WTC11 (cell line): ENCODE data around the gene SPRYD3. TPM values are rescaled to one million over a fixed set of nuclear protein-coding genes. Genes with fewer than 3 reads are reported as not detected.

Experiments
- ATAC-seq: fragments of 200-7000 bp; cut with Tn5 transposase; 2 replicates; pipeline ENCODE4 v1.10.0; 2021; ENCODE audit warnings: mild to moderate bottlenecking, moderate library complexity
- CTCF ChIA-PET: fragments of 300-600 bp; sonication (Branson Sonifier 250); formaldehyde crosslinking; loops from one replicate; lab custom pipeline; 2021; ENCODE audit warnings: antibody characterized with exemption; lab: Charles Lee
- POLR2A ChIA-PET: fragments of 350-600 bp; sonication (Branson Sonifier 250); formaldehyde crosslinking; loops from one replicate; lab custom pipeline; 2021; ENCODE audit warnings: antibody characterized with exemption; lab: Charles Lee
- DNase-seq: peaks from one replicate; pipeline ENCODE4 v3.0.0; 2021; ENCODE audit warnings: low spot score
- H3K27ac Mint-ChIP-seq: 2 replicates; pipeline ENCODE4 v1.8.0; 2021; ENCODE audit warnings: mixed read lengths
- H3K27me3 Mint-ChIP-seq: 2 replicates; pipeline ENCODE4 v1.8.0; 2021; ENCODE audit warnings: low read depth, mild to moderate bottlenecking, moderate library complexity, mixed read lengths
- H3K36me3 Mint-ChIP-seq: 2 replicates; pipeline ENCODE4 v1.8.0; 2021; ENCODE audit warnings: mixed read lengths
- H3K4me1 Mint-ChIP-seq: 2 replicates; pipeline ENCODE4 v1.8.0; 2022; ENCODE audit warnings: mixed read lengths
- H3K4me3 Mint-ChIP-seq: 2 replicates; pipeline ENCODE4 v1.8.0; 2021; ENCODE audit warnings: mild to moderate bottlenecking, moderate library complexity, mixed read lengths
- H3K9me3 Mint-ChIP-seq: 2 replicates; pipeline ENCODE4 v1.8.0; 2021; ENCODE audit warnings: mixed read lengths
- ATF1 ChIP-seq: sonication (generic); formaldehyde crosslinking; IDR thresholded peaks from 2 replicates; pipeline ENCODE4 v1.8.1; 2023; ENCODE audit warnings: mild to moderate bottlenecking, moderate library complexity, missing genetic modification reagents
- E2F4 ChIP-seq: sonication (generic); formaldehyde crosslinking; IDR thresholded peaks from 2 replicates; pipeline ENCODE4 v1.8.1; 2022; ENCODE audit warnings: low read depth, mild to moderate bottlenecking, moderate library complexity, missing genetic modification reagents, borderline replicate concordance
- FOXK1 ChIP-seq: sonication (generic); formaldehyde crosslinking; IDR thresholded peaks from 2 replicates; pipeline ENCODE4 v1.8.0; 2022; ENCODE audit warnings: mild to moderate bottlenecking, moderate library complexity, missing genetic modification reagents
- GABPB1 ChIP-seq: sonication (generic); formaldehyde crosslinking; IDR thresholded peaks from 2 replicates; pipeline ENCODE4 v1.8.1; 2023; ENCODE audit warnings: mild to moderate bottlenecking, missing genetic modification reagents
- MLX ChIP-seq: sonication (generic); formaldehyde crosslinking; IDR thresholded peaks from 2 replicates; pipeline ENCODE4 v1.8.1; 2023; ENCODE audit warnings: mild to moderate bottlenecking, missing genetic modification reagents, moderate library complexity
- MYBL2 ChIP-seq: sonication (generic); formaldehyde crosslinking; IDR thresholded peaks from 2 replicates; pipeline ENCODE4 v1.8.1; 2023; ENCODE audit warnings: mild to moderate bottlenecking, moderate library complexity, missing genetic modification reagents
- NFE2L1 ChIP-seq: sonication (generic); formaldehyde crosslinking; IDR thresholded peaks from 2 replicates; pipeline ENCODE4 v1.8.1; 2023; ENCODE audit warnings: missing genetic modification reagents
- PRRX2 ChIP-seq: fragments of 250-450 bp; sonication (Bioruptor Pico); IDR thresholded peaks from 2 replicates; pipeline ENCODE4 v1.8.0; 2021; ENCODE audit warnings: mild to moderate bottlenecking
- SMAD3 ChIP-seq: sonication (generic); formaldehyde crosslinking; IDR thresholded peaks from 2 replicates; pipeline ENCODE4 v1.8.0; 2022; ENCODE audit warnings: missing genetic modification reagents, mild to moderate bottlenecking, borderline replicate concordance
- SMAD4 ChIP-seq: sonication (generic); formaldehyde crosslinking; IDR thresholded peaks from 2 replicates; pipeline ENCODE4 v1.8.0; 2022; ENCODE audit warnings: mild to moderate bottlenecking, missing genetic modification reagents
- SOX15 ChIP-seq: fragments of 250-450 bp; sonication (Bioruptor Pico); IDR thresholded peaks from 2 replicates; pipeline ENCODE4 v1.9.0; 2021; ENCODE audit warnings: mild to moderate bottlenecking
- TCF7 ChIP-seq: sonication (generic); formaldehyde crosslinking; IDR thresholded peaks from 2 replicates; pipeline ENCODE4 v1.8.0; 2022; ENCODE audit warnings: mild to moderate bottlenecking, low read depth, missing genetic modification reagents, moderate library complexity
- TEAD4 ChIP-seq: sonication (generic); formaldehyde crosslinking; IDR thresholded peaks from 2 replicates; pipeline ENCODE4 v1.8.0; 2022; ENCODE audit warnings: mild to moderate bottlenecking, missing genetic modification reagents
- ZBTB43 ChIP-seq: sonication (generic); formaldehyde crosslinking; IDR thresholded peaks from 2 replicates; pipeline ENCODE4 v1.8.1; 2023; ENCODE audit warnings: mild to moderate bottlenecking, missing genetic modification reagents
- ZMAT4 ChIP-seq: fragments of 250-450 bp; sonication (Bioruptor Pico); IDR thresholded peaks from 2 replicates; pipeline ENCODE4 v1.9.0; 2021; ENCODE audit warnings: mild to moderate bottlenecking
- ZNF121 ChIP-seq: sonication (generic); formaldehyde crosslinking; IDR thresholded peaks from 2 replicates; pipeline ENCODE4 v1.8.0; 2023; ENCODE audit warnings: missing genetic modification reagents
- ZNF138 ChIP-seq: sonication (generic); formaldehyde crosslinking; conservative IDR thresholded peaks from 2 replicates; pipeline ENCODE4 v1.8.1; 2022; ENCODE audit warnings: mild to moderate bottlenecking, moderate library complexity, missing genetic modification reagents
- ZNF219 ChIP-seq: sonication (generic); formaldehyde crosslinking; IDR thresholded peaks from 2 replicates; pipeline ENCODE4 v1.8.0; 2023; ENCODE audit warnings: missing genetic modification reagents, mild to moderate bottlenecking, borderline replicate concordance
- ZNF396 ChIP-seq: fragments of 250-450 bp; sonication (Bioruptor Pico); IDR thresholded peaks from 2 replicates; pipeline ENCODE4 v1.8.0; 2021; ENCODE audit warnings: mild to moderate bottlenecking, moderate library complexity, borderline replicate concordance
- ZNF416 ChIP-seq: fragments of 250-450 bp; sonication (Bioruptor Pico); IDR thresholded peaks from 2 replicates; pipeline ENCODE4 v1.9.0; 2021; ENCODE audit warnings: mild to moderate bottlenecking, inconsistent platforms
- ZNF425 ChIP-seq: fragments of 250-450 bp; sonication (Bioruptor Pico); conservative IDR thresholded peaks from 2 replicates; pipeline ENCODE4 v1.9.0; 2021; ENCODE audit warnings: mild to moderate bottlenecking
- ZNF671 ChIP-seq: fragments of 250-450 bp; sonication (Bioruptor Pico); IDR thresholded peaks from 2 replicates; pipeline ENCODE4 v1.8.0; 2021; ENCODE audit warnings: mild to moderate bottlenecking
- total RNA-seq: library from RNA; stranded (reverse); gene quantifications from 3 replicates; pipeline ENCODE4 v1.2.3, GENCODE V29; 2021
- TF ChIP-seq, protein P1 (sequence below): sonication (generic); formaldehyde crosslinking; IDR thresholded peaks from 2 replicates; pipeline ENCODE4 v1.8.0; 2023; ENCODE audit warnings: missing genetic modification reagents
- TF ChIP-seq, protein P2 (sequence below): sonication (generic); formaldehyde crosslinking; IDR thresholded peaks from 2 replicates; pipeline ENCODE4 v1.8.0; 2023; ENCODE audit warnings: mild to moderate bottlenecking, missing genetic modification reagents

SPRYD3 gene
- total RNA-seq, 1 experiment from 2014 or later = 11.9 TPM

- TF ChIP-seq, protein P1, sequence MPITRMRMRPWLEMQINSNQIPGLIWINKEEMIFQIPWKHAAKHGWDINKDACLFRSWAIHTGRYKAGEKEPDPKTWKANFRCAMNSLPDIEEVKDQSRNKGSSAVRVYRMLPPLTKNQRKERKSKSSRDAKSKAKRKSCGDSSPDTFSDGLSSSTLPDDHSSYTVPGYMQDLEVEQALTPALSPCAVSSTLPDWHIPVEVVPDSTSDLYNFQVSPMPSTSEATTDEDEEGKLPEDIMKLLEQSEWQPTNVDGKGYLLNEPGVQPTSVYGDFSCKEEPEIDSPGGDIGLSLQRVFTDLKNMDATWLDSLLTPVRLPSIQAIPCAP = no peak
- 0 out of 2 replicates have a peak, but pooled peaks have one; percentile 54 for TF ChIP-seq ZBTB43
- 0 out of 2 replicates have a peak, but pooled peaks have one; percentile 42 for TF ChIP-seq MYBL2 (CRISPR knock-in tag)
- TF ChIP-seq ZNF121 (CRISPR knock-in tag) = peak; percentile 22; the same call in 1 of the 2 replicates
- TF ChIP-seq, protein P2, sequence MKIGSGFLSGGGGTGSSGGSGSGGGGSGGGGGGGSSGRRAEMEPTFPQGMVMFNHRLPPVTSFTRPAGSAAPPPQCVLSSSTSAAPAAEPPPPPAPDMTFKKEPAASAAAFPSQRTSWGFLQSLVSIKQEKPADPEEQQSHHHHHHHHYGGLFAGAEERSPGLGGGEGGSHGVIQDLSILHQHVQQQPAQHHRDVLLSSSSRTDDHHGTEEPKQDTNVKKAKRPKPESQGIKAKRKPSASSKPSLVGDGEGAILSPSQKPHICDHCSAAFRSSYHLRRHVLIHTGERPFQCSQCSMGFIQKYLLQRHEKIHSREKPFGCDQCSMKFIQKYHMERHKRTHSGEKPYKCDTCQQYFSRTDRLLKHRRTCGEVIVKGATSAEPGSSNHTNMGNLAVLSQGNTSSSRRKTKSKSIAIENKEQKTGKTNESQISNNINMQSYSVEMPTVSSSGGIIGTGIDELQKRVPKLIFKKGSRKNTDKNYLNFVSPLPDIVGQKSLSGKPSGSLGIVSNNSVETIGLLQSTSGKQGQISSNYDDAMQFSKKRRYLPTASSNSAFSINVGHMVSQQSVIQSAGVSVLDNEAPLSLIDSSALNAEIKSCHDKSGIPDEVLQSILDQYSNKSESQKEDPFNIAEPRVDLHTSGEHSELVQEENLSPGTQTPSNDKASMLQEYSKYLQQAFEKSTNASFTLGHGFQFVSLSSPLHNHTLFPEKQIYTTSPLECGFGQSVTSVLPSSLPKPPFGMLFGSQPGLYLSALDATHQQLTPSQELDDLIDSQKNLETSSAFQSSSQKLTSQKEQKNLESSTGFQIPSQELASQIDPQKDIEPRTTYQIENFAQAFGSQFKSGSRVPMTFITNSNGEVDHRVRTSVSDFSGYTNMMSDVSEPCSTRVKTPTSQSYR (CRISPR knock-in tag) = no peak
- TF ChIP-seq ZNF671 (CRISPR knock-in tag) = no peak
- TF ChIP-seq MLX = no peak
These were observed 36.1 kb upstream of the SPRYD3 start (continued) for GRCh38 chr12:53115112-53115890.

GRCh38 chr12:53113951-53114350 is 34.8 kb upstream of the SPRYD3 start:
- Mint-ChIP-seq H3K27me3 (peaks cover 23% of the 10 kb centered on the region), H3K4me1 (0 out of 2 replicates have a peak, but pooled peaks cover 2% of the 10 kb centered on the region), H3K4me3 (no peak overlapping the region), H3K9me3 (peaks cover 10% of the 10 kb centered on the region), H3K27ac (no peak overlapping the region), H3K36me3 (no peaks in the 10 kb centered on the region; the same call in none of the 2 replicates)
- no peak for TF ChIP-seq ZMAT4 (CRISPR knock-in tag)
- no peak for TF ChIP-seq E2F4 (CRISPR knock-in tag)
- no peak for TF ChIP-seq ZNF121 (CRISPR knock-in tag)
- no peak for TF ChIP-seq ZNF416 (CRISPR knock-in tag)
- TF ChIP-seq SMAD4 (CRISPR knock-in tag) = no peak
- TF ChIP-seq NFE2L1 (CRISPR knock-in tag) = no peak
- no peak for TF ChIP-seq ATF1 (CRISPR knock-in tag)
- no peak for TF ChIP-seq PRRX2
- no peak for TF ChIP-seq TEAD4 (CRISPR knock-in tag)
- no peak for TF ChIP-seq ZNF396 (CRISPR knock-in tag)
- no peak for TF ChIP-seq GABPB1 (CRISPR knock-in tag)
- no peak for TF ChIP-seq SMAD3 (CRISPR knock-in tag)
- TF ChIP-seq FOXK1 (CRISPR knock-in tag) = no peak
- TF ChIP-seq SOX15 (CRISPR knock-in tag) = no peak
- TF ChIP-seq ZNF138 (CRISPR knock-in tag) = no peak
- no peak for TF ChIP-seq ZNF219 (CRISPR knock-in tag)
- TF ChIP-seq TCF7 = no peak
- TF ChIP-seq ZNF425 (CRISPR knock-in tag) = no peak
- TF ChIP-seq, protein P1 = no peak
- no peak for DNase-seq
- no peak for ATAC-seq
- ChIA-PET CTCF (interaction anchor here (1.0 to 2.2 kb wide), 4 partner anchors 15 to 84 kb away, joined by 3 to 6 read pairs (median 5); no protein-coding TSS in a partner anchor), POLR2A (no interaction called here)
